ENCODE data around the gene TNRC18. TPM values are rescaled to one million over a fixed set of nuclear protein-coding genes. Genes with fewer than 3 reads are reported as not detected.
"Not testable (repeated sequence)": the region's sequence is repeated elsewhere in the genome, so short reads cannot be mapped to it uniquely, and the experiment has no call there.

Gene TNRC18
- total RNA-seq, 2 donors from 2014 or later = 67.6 to 69.0 TPM

DNA sequence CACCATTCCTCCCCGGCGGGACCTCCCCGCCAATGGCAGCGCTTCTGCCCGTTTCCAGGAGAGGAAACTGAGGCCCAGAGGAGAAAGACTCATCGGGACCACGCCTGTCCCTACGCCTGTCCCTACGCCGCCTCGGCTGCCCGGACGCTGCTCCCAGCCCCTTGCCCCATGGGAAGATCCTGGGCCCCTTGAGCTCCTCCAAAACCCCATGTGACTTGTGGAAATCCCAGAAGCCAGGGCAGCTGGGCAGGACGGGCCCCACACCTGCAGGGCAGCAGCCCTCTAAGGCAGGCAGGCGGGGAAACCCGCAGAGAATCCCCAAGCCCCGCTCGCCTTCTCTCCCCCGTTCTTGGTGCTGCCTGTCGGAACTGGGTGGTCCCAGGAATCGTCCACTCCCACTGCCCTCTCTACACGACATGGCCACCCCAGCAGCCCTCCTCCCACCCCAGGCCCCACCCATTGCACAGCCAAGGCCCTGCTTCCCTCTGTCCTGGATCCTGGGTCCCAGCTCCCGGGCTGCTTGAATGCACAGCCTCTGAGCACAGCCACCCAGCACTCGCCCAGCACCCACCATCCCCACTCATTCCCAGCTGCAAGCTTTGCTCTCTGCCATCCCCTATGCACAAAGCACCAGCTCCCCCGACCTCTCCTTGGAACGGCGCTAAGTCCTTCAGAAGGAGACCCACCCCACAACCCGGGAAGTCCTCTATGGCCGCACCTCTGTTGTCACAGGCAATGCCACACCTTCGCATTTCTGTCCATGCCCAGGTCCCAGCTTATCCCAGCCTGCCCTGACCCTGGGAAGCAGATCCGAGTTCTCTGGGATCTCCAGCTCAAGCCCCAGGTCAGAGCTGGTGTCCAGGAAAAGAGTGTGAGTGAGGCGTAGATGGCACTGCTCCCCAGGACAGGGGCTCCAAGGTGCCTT lies 90.3 kb downstream of the TNRC18 start:
- Mint-ChIP-seq H3K4me1 (ENCODE audit: low read depth) (peaks cover 18% of the 10 kb centered on the region), H3K27me3 (ENCODE audit: low read depth) (no peaks in the 10 kb centered on the region), H3K27ac (no peak overlapping the region), H3K36me3 (ENCODE audit: insufficient read depth in 2 of 2) (peaks cover 26 to 35% of the 10 kb centered on the region in 2 donors), H3K9me3 (peaks cover 8 to 12% of the 10 kb centered on the region in 2 donors), H3K4me3 (no peak overlapping the region)
- ATAC-seq (replicated peaks in 1 of 2) (no peak), DNase-seq (no peak)

DNA sequence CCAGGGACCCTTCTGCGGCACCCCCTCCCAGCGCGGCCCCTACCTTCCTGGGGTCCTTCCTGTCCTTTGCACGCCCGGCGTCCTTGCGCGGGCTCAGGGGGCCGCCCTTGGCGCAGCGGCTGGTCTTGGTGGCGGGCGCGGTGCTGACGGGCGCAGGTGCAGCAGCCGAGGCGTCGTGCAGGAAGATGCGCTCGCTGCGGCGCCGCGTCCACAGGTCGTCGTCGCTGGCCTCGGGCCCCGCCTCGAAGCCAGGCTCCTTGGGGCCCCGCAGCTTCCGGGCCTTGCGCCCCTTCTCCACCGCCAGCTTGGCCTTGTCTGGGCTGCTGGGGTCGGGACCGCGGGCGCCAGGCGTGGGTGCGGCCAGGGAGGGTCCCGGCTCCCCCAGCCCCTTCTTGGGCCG lies 91.1 kb downstream of the TNRC18 start:
- DNase-seq (no peak), ATAC-seq (replicated peaks in 1 of 2) (no peak)
- Mint-ChIP-seq H3K27me3 (ENCODE audit: low read depth) (no peaks in the 10 kb centered on the region), H3K36me3 (ENCODE audit: insufficient read depth in 2 of 2) (peaks cover 26 to 30% of the 10 kb centered on the region in 2 donors), H3K27ac (no peak overlapping the region), H3K9me3 (peaks cover 5 to 9% of the 10 kb centered on the region in 2 donors), H3K4me3 (no peak overlapping the region), H3K4me1 (ENCODE audit: low read depth) (peaks cover 18% of the 10 kb centered on the region)

DNA sequence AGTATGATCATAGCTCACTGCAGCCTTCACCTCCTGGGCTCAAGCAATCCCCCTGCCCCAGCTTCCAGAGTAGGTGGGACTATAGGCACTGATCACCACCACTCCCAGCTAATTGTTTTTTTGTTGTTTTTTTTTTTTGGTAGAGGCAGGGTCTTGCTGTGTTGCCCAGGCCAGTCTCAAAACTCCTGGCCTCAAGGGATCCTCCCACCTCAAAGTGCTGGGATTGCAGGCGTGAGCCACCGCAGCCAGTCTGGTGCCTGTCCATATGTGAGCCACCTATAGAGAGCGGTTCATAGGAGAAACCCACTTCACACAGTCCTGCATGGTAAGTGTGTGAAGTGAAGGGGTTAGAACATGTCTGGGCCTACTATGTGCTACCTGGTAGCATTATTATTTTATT lies 93.3 kb downstream of the TNRC18 start:
- DNase-seq (no peak), ATAC-seq (replicated peaks in 1 of 2) (no peak)
- Mint-ChIP-seq H3K9me3 (no peaks in the 10 kb centered on the region), H3K27me3 (ENCODE audit: low read depth) (no peaks in the 10 kb centered on the region), H3K36me3 (ENCODE audit: insufficient read depth in 2 of 2) (peaks cover 10% of the 10 kb centered on the region in 2 donors), H3K4me1 (ENCODE audit: low read depth) (peaks cover 18% of the 10 kb centered on the region), H3K27ac (no peak overlapping the region), H3K4me3 (no peak overlapping the region)

DNA sequence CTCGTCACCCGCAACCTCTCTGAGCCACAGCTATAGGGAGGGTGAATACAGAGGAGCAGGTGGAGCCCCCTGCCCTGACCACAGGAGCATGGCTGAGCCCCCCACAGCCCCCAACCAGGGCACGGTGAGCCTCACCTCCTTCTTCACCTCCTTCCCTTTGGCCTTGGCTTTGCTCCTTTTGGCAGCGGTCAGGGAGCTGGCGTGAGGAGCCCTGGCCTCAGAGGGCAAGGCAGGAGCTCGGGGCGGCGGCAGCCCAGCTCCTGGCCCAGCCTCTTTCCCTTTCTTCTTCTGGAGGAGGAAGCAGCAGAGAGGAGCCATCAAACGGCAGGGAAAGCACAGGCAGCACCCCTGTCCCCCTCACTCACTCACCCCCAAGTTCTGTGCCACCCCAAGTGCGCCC lies 98.7 kb downstream of the TNRC18 start:
- H3K9me3 Mint-ChIP-seq = no peaks in the 10 kb centered on the region
- H3K36me3 Mint-ChIP-seq (ENCODE audit: insufficient read depth in 2 of 2) = peaks cover 2 to 12% of the 10 kb centered on the region in 2 donors
- DNase-seq (no peak), ATAC-seq (replicated peaks in 1 of 2) (no peak)
- H3K4me3 Mint-ChIP-seq = no peak overlapping the region
- no peaks in the 10 kb centered on the region for H3K27me3 Mint-ChIP-seq (ENCODE audit: low read depth)
- no peaks in the 10 kb centered on the region for H3K4me1 Mint-ChIP-seq (ENCODE audit: low read depth)
- H3K27ac Mint-ChIP-seq = no peak overlapping the region

DNA sequence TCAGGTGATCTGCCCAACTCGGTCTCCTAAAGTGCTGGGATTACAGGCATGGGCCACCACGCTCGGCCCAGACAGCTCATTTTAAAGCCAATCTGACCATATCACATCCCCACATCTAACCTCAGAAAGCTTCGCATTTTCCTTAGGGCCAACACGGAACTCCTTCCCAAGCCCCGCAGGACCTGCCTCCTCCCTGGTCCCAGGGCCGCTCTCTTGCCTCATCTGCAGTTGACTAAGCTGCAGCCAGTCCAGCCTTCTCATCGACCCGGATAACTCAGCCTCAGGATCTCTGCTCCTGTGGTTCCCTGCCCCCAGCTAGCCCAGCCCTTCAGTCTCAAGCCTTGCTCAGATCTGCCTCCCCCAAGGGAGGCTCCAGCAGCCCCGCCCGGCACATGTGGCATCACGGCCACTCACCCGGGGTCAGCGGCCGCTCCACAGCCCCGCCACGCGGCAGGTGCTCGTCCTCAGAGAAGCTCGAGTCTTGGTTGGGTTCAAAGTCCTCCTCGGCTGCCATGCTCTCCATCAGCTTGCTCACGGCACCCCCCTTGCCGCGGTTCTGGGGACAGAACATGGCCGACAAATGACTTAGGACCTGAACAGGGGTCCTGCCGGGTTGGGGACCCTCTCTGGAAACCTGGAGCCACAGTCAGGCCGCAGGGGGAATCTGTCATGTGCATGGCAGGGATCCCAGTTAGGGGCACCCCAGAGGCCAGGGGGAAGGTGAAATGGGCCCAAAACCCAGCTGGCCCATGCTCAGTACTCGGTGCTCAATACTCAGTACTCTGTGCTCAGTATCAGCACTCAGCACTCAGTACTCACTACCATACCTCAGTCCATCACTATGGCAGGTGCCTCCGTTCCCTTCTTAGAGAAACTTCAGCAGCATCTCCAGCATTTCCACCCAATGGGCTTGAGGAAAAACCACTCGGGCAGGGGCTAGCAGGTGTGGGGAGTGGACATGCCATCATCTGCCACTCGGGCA lies 99.5 kb downstream of the TNRC18 start:
- not testable (repeated sequence) for H3K4me3 Mint-ChIP-seq; H3K27me3 Mint-ChIP-seq (ENCODE audit: low read depth); H3K4me1 Mint-ChIP-seq (ENCODE audit: low read depth); H3K27ac Mint-ChIP-seq; H3K9me3 Mint-ChIP-seq; DNase-seq; ATAC-seq (replicated peaks in 1 of 2)
- peaks cover 9 to 20% of the 10 kb centered on the region in 2 donors for H3K36me3 Mint-ChIP-seq (ENCODE audit: insufficient read depth in 2 of 2)

DNA sequence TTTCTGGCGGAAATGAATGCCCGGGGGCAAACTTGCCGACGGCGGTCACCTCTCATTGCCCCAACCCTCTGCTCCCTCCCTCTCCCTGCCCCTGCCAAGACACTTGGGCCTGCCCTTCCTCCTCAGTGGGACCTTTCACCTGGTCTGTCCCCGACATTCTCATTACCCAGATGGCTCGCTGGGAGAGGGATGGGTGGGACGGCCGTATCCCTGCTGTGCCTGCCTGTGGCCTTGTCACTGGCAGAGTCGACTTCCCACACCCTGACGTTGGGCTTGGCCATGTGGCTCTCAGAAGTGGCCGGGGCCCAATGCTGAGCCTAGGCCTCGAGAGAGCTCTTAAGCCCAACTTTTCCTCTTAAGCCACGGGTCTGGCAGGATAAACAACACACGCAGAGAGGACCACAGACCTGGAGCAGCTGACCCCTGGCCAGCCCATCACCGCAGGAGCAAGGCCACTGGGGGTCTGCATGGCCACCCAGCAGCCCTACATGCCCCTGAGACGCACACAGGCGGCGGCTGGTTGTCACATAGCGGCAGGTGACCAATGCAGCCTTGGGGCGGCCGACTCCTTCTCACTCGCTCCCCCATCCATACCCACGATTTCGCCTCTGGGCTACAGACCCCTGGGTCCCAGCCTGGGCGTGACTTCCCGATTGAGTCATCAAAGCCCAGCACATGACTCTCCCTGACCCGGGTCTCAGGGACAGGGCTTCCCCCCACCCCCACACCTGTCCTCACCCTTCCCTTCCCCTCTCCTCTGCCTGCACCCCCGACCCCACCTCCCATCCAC lies 100.8 kb downstream of the TNRC18 start:
- no peak for ATAC-seq (replicated peaks in 1 of 2)
- no peaks in the 10 kb centered on the region for H3K27me3 Mint-ChIP-seq (ENCODE audit: low read depth)
- H3K36me3 Mint-ChIP-seq (ENCODE audit: insufficient read depth in 2 of 2) = peaks cover 17 to 32% of the 10 kb centered on the region in 2 donors
- H3K4me3 Mint-ChIP-seq = no peak overlapping the region
- peaks cover 5 to 7% of the 10 kb centered on the region in 2 donors for H3K9me3 Mint-ChIP-seq
- H3K27ac Mint-ChIP-seq = no peak overlapping the region
- H3K4me1 Mint-ChIP-seq (ENCODE audit: low read depth) = no peaks in the 10 kb centered on the region
- no peak for DNase-seq

DNA sequence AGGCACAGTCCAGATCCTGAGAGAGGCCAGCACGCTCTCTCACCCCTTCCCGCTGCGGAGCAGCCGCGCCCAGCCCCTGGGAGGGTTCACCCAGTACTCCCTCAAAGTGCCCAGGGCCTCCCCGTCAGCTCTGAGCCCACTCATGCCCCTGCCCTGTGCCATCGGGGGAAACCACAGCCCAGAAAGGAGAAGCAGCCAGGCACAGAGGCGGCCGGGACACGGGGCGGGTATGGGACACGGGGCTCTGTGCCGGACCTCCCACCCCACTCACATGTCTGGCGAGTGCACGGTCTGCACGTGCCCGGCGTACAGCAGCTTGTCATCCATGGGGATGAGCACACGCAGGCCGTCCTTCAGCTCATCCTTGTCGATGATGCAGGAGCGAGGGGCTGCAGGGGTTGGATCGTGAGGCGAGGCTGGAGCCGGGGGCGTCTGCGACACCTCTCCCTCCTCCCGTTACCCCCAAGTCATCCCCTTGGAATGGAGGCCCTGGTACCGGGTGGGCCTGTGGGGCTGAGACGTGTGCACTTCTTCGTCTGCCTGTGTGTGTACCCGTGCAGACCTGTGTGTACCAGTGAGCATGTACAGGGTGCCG lies 102.7 kb downstream of the TNRC18 start:
- H3K36me3 Mint-ChIP-seq (ENCODE audit: insufficient read depth in 2 of 2) = peaks cover 20 to 36% of the 10 kb centered on the region in 2 donors
- no peak for DNase-seq
- H3K9me3 Mint-ChIP-seq = peaks cover 5 to 7% of the 10 kb centered on the region in 2 donors
- no peak for ATAC-seq (replicated peaks in 1 of 2)
- H3K27me3 Mint-ChIP-seq (ENCODE audit: low read depth) = no peaks in the 10 kb centered on the region
- no peak overlapping the region for H3K4me3 Mint-ChIP-seq
- H3K4me1 Mint-ChIP-seq (ENCODE audit: low read depth) = no peaks in the 10 kb centered on the region
- H3K27ac Mint-ChIP-seq = no peak overlapping the region

DNA sequence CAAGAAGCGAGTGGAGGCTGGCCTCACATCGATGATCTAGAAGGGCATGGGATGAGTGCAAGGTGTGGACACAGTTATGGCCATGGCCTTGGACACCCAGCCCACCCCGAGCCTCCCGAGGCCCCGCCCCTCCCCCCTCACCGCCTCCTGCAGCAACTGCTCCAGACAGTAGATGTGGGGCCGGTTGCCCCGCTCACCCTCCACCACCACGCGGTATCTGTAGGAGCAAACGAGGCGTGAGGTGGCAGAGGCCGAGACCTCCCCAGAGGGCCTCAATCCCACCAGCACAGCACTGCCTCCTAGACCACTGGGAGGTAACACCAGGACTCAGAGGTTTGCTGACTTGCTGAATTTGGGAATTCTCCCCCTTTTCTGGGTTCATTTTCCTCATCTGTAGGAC lies 103.2 kb downstream of the TNRC18 start:
- Mint-ChIP-seq H3K36me3 (ENCODE audit: insufficient read depth in 2 of 2) (peaks cover 20 to 39% of the 10 kb centered on the region in 2 donors), H3K27ac (no peak overlapping the region), H3K27me3 (ENCODE audit: low read depth) (no peaks in the 10 kb centered on the region), H3K4me1 (ENCODE audit: low read depth) (no peaks in the 10 kb centered on the region), H3K9me3 (peaks cover 5 to 7% of the 10 kb centered on the region in 2 donors), H3K4me3 (no peak overlapping the region)
- DNase-seq = no peak
- ATAC-seq (replicated peaks in 1 of 2) = no peak

DNA sequence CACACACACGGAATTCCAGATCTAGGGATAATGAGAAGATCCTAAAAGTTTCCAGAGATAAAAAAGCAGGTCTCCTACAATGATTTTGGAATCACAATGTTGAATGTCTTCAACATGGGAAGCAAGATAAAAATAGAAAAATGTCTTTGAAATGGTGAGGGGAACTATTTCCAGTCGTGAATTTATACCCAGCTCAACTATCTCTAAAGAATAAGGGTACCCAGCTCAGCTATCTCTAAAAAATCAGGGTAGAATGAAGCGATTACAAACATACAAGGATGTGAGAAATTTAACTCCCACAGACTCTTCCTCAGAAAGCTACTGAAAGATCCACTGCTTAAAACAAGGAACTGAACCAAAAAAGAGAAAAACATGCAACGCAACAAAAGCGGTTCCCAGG lies 105.0 kb downstream of the TNRC18 start:
- H3K9me3 Mint-ChIP-seq; H3K4me3 Mint-ChIP-seq; H3K4me1 Mint-ChIP-seq (ENCODE audit: low read depth); H3K27ac Mint-ChIP-seq; DNase-seq; ATAC-seq (replicated peaks in 1 of 2); H3K27me3 Mint-ChIP-seq (ENCODE audit: low read depth): not testable (repeated sequence)
- H3K36me3 Mint-ChIP-seq (ENCODE audit: insufficient read depth in 2 of 2) = peaks cover 20 to 36% of the 10 kb centered on the region in 2 donors

DNA sequence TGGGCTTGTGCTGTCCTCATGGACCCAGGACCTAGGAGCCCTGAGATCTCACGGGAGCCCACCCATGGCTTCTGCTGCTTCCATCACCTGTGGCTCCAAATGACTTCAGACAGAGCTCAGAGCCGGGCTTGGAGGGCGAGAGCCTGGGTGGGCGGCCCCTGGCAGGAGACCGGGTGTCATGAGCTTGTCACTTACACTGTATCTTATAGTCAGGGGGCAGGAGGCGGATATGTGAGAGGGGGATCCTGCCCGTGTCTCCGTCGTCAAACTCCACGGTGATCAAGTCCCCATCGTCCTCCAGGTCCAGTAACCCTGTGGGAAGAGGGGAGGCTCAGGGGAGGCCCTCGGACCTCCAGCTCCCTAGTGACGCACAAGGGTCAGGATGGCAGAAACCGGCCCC lies 107.9 kb downstream of the TNRC18 start:
- no peak overlapping the region for H3K4me3 Mint-ChIP-seq
- H3K27me3 Mint-ChIP-seq (ENCODE audit: low read depth) = no peaks in the 10 kb centered on the region
- H3K27ac Mint-ChIP-seq = no peak overlapping the region
- no peaks in the 10 kb centered on the region for H3K4me1 Mint-ChIP-seq (ENCODE audit: low read depth)
- H3K36me3 Mint-ChIP-seq (ENCODE audit: insufficient read depth in 2 of 2) = peaks cover 22 to 37% of the 10 kb centered on the region in 2 donors
- no peak for DNase-seq
- no peak for ATAC-seq (replicated peaks in 1 of 2)
- H3K9me3 Mint-ChIP-seq = peaks cover 5 to 7% of the 10 kb centered on the region in 2 donors

DNA sequence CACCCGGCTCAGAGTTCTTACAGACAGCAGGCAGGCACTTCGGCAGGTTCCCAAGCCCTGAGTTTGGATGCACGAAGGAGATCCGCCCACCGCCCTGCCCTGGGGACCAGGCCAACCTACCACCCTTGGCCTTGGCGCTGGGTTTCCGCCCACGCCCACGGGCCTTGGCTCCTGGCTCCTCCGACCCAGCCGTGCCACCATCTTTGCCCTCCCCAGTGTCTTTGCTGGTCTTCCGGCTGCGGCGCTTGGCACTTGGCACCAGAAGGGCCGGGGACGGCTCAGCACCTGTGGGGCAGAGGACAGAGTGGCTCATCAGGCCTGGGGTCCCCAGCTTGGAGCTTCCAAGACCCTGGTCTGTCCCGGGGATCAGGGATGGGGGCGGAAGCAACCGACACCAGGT lies 108.8 kb downstream of the TNRC18 start:
- Mint-ChIP-seq H3K9me3 (peaks cover 5 to 7% of the 10 kb centered on the region in 2 donors), H3K27me3 (ENCODE audit: low read depth) (no peaks in the 10 kb centered on the region), H3K36me3 (ENCODE audit: insufficient read depth in 2 of 2) (peaks cover 21 to 32% of the 10 kb centered on the region in 2 donors), H3K4me3 (no peak overlapping the region), H3K4me1 (ENCODE audit: low read depth) (no peaks in the 10 kb centered on the region), H3K27ac (no peak overlapping the region)
- ATAC-seq (replicated peaks in 1 of 2) (no peak), DNase-seq (no peak)
